ENCODE data around the gene CDK17. TPM values are rescaled to one million over a fixed set of nuclear protein-coding genes. Genes with fewer than 3 reads are reported as not detected.

Gene CDK17
- total and polyA plus RNA-seq, 2 of the 8 experiments (the other 6 are each of a cell fraction or from before 2014, with no cell fraction given), result 5.8 to 20.0 TPM

DNA sequence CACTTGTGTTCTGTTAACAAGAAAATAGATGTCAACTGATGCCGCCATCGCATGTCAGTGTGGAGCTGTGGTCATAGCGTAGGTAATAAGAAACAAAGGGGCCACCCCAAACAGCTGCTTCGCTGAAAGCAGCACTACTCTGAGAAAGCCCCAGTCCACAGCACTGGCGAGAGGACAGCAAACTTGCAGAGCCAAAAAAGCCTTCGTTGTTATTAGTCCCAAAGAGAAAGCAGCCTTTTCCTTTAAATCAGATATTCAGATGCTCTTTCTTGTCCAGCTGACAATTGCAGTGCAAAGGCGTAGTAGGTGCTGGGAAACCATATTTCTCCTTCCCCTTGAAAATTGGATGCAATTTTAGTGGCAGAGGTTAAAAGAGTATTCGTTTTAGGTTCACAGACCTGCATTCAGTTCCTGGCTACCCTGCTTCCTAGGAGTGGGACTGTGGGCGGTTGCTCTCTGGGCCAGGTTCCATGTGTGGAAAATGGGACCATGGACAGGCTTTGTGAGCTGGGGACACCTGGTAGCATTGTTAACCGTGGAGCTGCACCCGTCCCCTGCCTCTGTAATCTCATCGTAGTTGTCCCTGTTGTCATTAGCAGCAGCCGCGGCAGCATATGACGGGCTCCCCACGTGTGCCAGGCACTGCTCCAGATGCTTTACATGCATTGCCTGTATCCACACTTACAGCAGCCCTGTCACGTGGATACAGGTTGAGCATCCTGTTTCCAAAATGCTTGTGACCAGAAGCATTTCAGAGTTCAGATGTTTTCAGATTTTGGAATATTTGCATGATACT lies 151.9 kb downstream of the CDK17 start:
- Histone ChIP-seq H3K56ac (replicated peaks; ENCODE audit: insufficient read length, low read depth, low read length) (no peak overlapping the region), H3K18ac (ENCODE audit: extremely low read depth, low read length) (no peak overlapping the region), H3K4me3 (ENCODE audit: extremely low read depth in 1 of 4, insufficient read depth in 2 of 4, low read depth in 3 of 4, low read length in 4 of 4) (no peak overlapping the region), H3K9ac (replicated peaks in 1 of 4; ENCODE audit: extremely low read depth in 1 of 4, low read depth in 3 of 4, low read length in 3 of 4) (no peak overlapping the region), H3K27ac (ENCODE audit: low read depth, low read length) (no peak overlapping the region), H3K27me3 (replicated peaks in 1 of 4; ENCODE audit: control insufficient read depth in 3 of 4, extremely low read depth in 1 of 4, insufficient read depth in 3 of 4, low read length in 3 of 4) (no peaks in the 10 kb centered on the region), H2BK120ac (replicated peaks; ENCODE audit: low read depth, low read length) (no peak overlapping the region), H3K79me2 (ENCODE audit: control insufficient read depth in 1 of 2, insufficient read depth in 2 of 2, low read length in 2 of 2) (no peaks in the 10 kb centered on the region), H3K23ac (ENCODE audit: insufficient read length) (no peak overlapping the region), H2BK15ac (ENCODE audit: low read length) (no peak overlapping the region), H2AFZ (ENCODE audit: low read length) (no peak overlapping the region), H3K4me2 (ENCODE audit: insufficient read depth in 1 of 2, low read depth in 2 of 2, low read length in 2 of 2) (no peak overlapping the region), H2BK12ac (ENCODE audit: low read depth, low read length) (no peak overlapping the region), H2BK5ac (ENCODE audit: low read depth, low read length) (no peak overlapping the region), H3K4me1 (replicated peaks in 1 of 4; ENCODE audit: control insufficient read depth in 3 of 4, insufficient read depth in 4 of 4, low read length in 3 of 4) (no peaks in the 10 kb centered on the region), H3K4ac (replicated peaks; ENCODE audit: insufficient read length, low read depth, low read length) (no peak overlapping the region), H4K91ac (replicated peaks; ENCODE audit: insufficient read length, low read length) (no peak overlapping the region), H3K36me3 (ENCODE audit: control insufficient read depth in 2 of 4, insufficient read depth in 4 of 4, low read length in 3 of 4) (peaks cover 0 to 3% (median 0%) of the 10 kb centered on the region in 4 experiments; a peak in 3 of 8 replicates), H3K9me3 (ENCODE audit: insufficient read depth in 2 of 2, low read depth in 1 of 2, low read length in 1 of 2) (no peaks in the 10 kb centered on the region), H3K23me2 (ENCODE audit: low read depth, low read length) (0 out of 2 replicates have a peak, but pooled peaks cover 2% of the 10 kb centered on the region), H4K5ac (ENCODE audit: insufficient read length, low read depth, low read length) (no peak overlapping the region), H2AK5ac (ENCODE audit: low read depth, low read length) (no peak overlapping the region), H3K14ac (ENCODE audit: insufficient read length) (no peak overlapping the region), H4K8ac (ENCODE audit: extremely low read depth, insufficient read depth, low read length) (no peak overlapping the region), H2BK20ac (ENCODE audit: low read length) (no peak overlapping the region), H4K20me1 (replicated peaks in 1 of 2; ENCODE audit: control insufficient read depth in 1 of 2, insufficient read depth in 2 of 2, low read length in 2 of 2) (no peaks in the 10 kb centered on the region), H3K79me1 (ENCODE audit: low read depth, low read length) (no peaks in the 10 kb centered on the region)
- WGBS, 2 experiments (ENCODE audit: extremely low coverage in 1 of 2, insufficient coverage in 1 of 2, insufficient read length in 1 of 2, insufficient replicate concordance in 2 of 2, low coverage in 1 of 2, low lambda C conversion rate in 2 of 2, missing lambda C conversion rate in 1 of 2), result 91% methylated on average over 17 of the region's 17 CpGs; no CpG with 5 or more reads in 1 of the 2 experiments
- CTCF ChIA-PET (ENCODE audit: partially characterized antibody), result interaction anchor here (1.3 to 1.6 kb wide), 4 partner anchors 9 to 268 kb away, joined by 3 to 5 read pairs (median 3); partner anchors contain the start of gene CDK17
- DNase-seq (ENCODE audit: low read depth in 1 of 2, low spot score in 2 of 2) (no peak), FAIRE-seq (no peak)
- POLR2A ChIA-PET (ENCODE audit: partially characterized antibody), result interaction anchor here (0.5 to 0.9 kb wide), 2 partner anchors 11 to 30 kb away, joined by 3 read pairs; no protein-coding TSS in a partner anchor
- TF ChIP-seq KDM1A (IDR thresholded peaks at IDR 0.05; ENCODE audit: borderline replicate concordance, low read length) (no peak), NANOG (IDR thresholded peaks at IDR 0.05; ENCODE audit: insufficient read depth, low read depth, low read length, poor library complexity, severe bottlenecking) (no peak), TAF7 (optimal IDR thresholded peaks at IDR 0.05; ENCODE audit: borderline replicate concordance, low read depth, low read length) (no peak), SIX5 (IDR thresholded peaks at IDR 0.05; ENCODE audit: low read depth, low read length) (no peak), SP4 (IDR thresholded peaks at IDR 0.05; ENCODE audit: low read length) (no peak), RBBP5 (IDR thresholded peaks at IDR 0.05; ENCODE audit: borderline replicate concordance, low read depth, low read length) (no peak), SP1 (IDR thresholded peaks at IDR 0.05; ENCODE audit: low read depth, low read length) (no peak), SIRT6 (IDR thresholded peaks at IDR 0.05; ENCODE audit: low read length) (no peak), SUZ12 (IDR thresholded peaks at IDR 0.05; ENCODE audit: low read length) (no peak)
